ENCODE measurements around the gene EIF6.

The EIF6 gene

DNA sequence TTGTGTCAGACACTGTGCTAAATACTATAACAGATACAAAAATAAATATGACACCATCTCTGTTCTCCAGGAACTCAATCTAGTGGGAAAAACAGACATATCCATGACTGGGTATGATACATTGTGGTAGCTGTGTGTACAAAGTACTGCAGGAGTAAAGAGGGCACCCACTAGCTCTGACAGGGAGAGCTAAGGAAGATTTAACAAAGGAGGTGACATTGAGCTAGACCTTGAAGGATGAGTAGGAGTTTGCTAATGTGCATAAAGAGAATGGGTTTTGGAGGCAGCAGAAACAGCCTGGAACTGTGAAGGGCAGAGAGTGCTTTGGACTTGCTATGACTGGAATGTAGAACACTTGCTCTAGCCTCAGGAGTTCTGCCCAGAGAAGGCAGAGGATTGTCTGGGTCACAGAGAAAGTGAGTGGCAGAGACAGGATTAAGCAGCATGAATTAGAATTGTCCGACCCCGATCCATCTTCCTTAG lies 43.7 kb downstream of the EIF6 start:
- TF ChIP-seq, protein P1, sequence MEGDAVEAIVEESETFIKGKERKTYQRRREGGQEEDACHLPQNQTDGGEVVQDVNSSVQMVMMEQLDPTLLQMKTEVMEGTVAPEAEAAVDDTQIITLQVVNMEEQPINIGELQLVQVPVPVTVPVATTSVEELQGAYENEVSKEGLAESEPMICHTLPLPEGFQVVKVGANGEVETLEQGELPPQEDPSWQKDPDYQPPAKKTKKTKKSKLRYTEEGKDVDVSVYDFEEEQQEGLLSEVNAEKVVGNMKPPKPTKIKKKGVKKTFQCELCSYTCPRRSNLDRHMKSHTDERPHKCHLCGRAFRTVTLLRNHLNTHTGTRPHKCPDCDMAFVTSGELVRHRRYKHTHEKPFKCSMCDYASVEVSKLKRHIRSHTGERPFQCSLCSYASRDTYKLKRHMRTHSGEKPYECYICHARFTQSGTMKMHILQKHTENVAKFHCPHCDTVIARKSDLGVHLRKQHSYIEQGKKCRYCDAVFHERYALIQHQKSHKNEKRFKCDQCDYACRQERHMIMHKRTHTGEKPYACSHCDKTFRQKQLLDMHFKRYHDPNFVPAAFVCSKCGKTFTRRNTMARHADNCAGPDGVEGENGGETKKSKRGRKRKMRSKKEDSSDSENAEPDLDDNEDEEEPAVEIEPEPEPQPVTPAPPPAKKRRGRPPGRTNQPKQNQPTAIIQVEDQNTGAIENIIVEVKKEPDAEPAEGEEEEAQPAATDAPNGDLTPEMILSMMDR (IDR thresholded peaks at IDR 0.05; ENCODE audit: insufficient read depth, low read length, poor library complexity, severe bottlenecking) = no peak
- no peak for DNase-seq (ENCODE audit: extremely low read depth, insufficient read length)
- Histone ChIP-seq H3K36me3 (ENCODE audit: control insufficient read depth, insufficient read depth, low read length) (no peaks in the 10 kb centered on the region), H3K4me3 (replicated peaks; ENCODE audit: low read depth, low read length) (no peak overlapping the region), H3K27me3 (replicated peaks; ENCODE audit: control insufficient read depth, insufficient read depth, low read length) (no peaks in the 10 kb centered on the region)

DNA sequence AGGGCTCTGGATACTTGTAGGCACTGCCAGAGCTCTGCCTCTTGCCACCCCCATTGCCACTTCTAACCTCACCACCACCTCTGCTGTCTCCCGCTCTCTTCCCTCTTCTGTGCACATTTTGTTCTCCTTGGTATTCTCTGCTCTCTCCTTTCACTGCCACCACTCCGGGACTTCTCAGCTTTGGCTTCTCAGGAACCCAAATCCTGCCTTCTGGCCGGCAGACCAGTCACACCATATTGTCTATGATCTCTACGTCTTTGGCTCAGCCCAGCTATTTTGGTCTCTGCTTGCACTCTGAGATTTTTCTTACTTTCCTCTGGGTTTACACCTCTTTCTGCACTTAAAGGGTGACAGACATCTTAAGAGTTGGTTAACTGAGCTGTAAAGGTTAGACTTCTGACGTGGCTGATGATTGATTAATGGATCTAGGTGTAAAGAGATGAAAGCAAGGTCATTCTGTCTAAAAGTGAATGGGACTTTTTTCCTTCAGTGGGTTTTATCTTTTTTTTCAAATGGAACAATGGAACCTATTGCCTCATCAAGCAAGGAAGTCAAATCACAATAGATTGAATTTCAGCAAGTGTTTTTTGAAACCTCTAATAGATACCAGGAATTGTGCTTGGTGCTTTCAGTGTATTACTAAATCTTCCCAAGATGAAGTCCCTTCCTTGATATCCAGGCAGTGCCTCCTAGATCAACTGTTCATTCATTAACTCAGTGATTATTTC lies 44.3 kb downstream of the EIF6 start:
- TF ChIP-seq, protein P1 (IDR thresholded peaks at IDR 0.05; ENCODE audit: insufficient read depth, low read length, poor library complexity, severe bottlenecking) = no peak
- Histone ChIP-seq H3K36me3 (ENCODE audit: control insufficient read depth, insufficient read depth, low read length) (no peaks in the 10 kb centered on the region), H3K4me3 (replicated peaks; ENCODE audit: low read depth, low read length) (no peak overlapping the region), H3K27me3 (replicated peaks; ENCODE audit: control insufficient read depth, insufficient read depth, low read length) (no peaks in the 10 kb centered on the region)
- DNase-seq (ENCODE audit: extremely low read depth, insufficient read length) = no peak

DNA sequence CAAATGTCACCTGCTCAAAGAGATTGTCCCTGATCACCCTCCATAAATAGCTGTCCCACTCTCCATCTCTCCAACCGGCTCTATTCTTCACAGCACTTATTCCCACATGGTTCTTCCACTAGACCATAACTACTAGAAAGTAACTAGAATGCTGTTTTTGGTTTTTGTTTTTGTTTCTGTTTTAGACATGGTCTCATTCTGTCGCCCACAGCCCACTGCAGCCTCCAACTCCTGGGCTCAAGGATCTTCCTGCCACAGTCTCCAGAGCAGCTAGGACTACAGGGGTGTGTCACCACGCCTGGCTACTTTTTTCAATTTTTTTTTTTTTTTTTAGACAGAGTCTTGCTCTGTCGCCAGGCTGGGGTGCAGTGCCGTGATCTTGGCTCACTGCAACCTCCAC lies 45.8 kb downstream of the EIF6 start:
- TF ChIP-seq, protein P1 (IDR thresholded peaks at IDR 0.05; ENCODE audit: insufficient read depth, low read length, poor library complexity, severe bottlenecking) = no peak
- H3K36me3 ChIP-seq (ENCODE audit: control insufficient read depth, insufficient read depth, low read length) = no peaks in the 10 kb centered on the region
- DNase-seq (ENCODE audit: extremely low read depth, insufficient read length) = no peak
- no peak overlapping the region for H3K4me3 ChIP-seq (replicated peaks; ENCODE audit: low read depth, low read length)
- H3K27me3 ChIP-seq (replicated peaks; ENCODE audit: control insufficient read depth, insufficient read depth, low read length) = no peaks in the 10 kb centered on the region

DNA sequence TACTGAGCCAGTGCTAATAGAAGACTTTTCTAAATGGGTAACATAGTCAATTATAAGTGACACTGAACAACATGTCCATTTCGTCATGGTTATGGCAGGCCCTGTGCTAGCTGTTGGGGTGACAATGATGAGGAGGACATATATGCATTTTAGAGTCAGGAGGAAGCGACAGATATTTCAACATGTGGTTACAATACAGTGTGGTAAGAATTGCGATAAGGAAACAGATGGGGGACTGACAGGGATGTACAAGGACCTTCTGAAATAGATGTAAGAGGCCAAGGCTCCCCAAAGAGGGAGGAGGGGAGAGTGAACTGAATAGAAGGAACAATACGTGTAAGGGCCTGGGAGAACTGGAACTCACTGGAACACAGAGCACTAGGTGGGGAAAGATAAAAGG lies 46.4 kb downstream of the EIF6 start:
- Histone ChIP-seq H3K36me3 (ENCODE audit: control insufficient read depth, insufficient read depth, low read length) (no peaks in the 10 kb centered on the region), H3K27me3 (replicated peaks; ENCODE audit: control insufficient read depth, insufficient read depth, low read length) (no peaks in the 10 kb centered on the region), H3K4me3 (replicated peaks; ENCODE audit: low read depth, low read length) (no peak overlapping the region)
- TF ChIP-seq, protein P1 (IDR thresholded peaks at IDR 0.05; ENCODE audit: insufficient read depth, low read length, poor library complexity, severe bottlenecking) = no peak
- no peak for DNase-seq (ENCODE audit: extremely low read depth, insufficient read length)

DNA sequence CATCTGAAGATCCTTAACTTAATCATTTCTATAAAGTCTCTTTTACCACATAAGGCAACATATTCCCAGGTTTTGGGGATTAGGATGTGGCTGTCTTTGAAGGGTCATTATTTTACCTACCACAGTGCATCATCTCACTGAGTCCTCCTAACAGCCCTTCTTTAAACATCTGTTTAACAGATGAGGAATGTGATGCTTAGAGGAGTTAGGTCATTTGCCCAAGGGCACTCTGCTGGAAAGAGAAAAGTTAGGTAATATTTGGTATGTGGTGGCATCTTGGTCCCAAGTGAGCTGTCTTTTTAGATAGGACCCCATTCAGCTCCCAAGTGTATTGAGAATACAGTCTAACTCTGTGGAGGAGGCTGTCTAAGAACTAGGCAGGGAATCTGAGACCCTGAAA lies 47.1 kb downstream of the EIF6 start:
- TF ChIP-seq, protein P1 (IDR thresholded peaks at IDR 0.05; ENCODE audit: insufficient read depth, low read length, poor library complexity, severe bottlenecking) = no peak
- Histone ChIP-seq H3K27me3 (replicated peaks; ENCODE audit: control insufficient read depth, insufficient read depth, low read length) (no peaks in the 10 kb centered on the region), H3K4me3 (replicated peaks; ENCODE audit: low read depth, low read length) (no peak overlapping the region), H3K36me3 (ENCODE audit: control insufficient read depth, insufficient read depth, low read length) (no peaks in the 10 kb centered on the region)
- DNase-seq (ENCODE audit: extremely low read depth, insufficient read length) = no peak
